M059J (cell line): Measurements from ENCODE around the gene ZNF444. TPM values are rescaled to one million over a fixed set of nuclear protein-coding genes. Genes with fewer than 3 reads are reported as not detected.

Experiments used
- DNase-seq: peaks from one replicate; pipeline ENCODE4 v3.0.0-alpha.2; 2012; ENCODE audit warnings: low read depth
- total RNA-seq: library from RNA; depleted of rRNA; stranded (reverse); fragments of >200 nt; shearing (Covaris generic); gene quantifications from 2 replicates; pipeline ENCODE4 v1.2.3, GENCODE V29; 2014

Gene ZNF444
- total RNA-seq, 1 experiment from 2014 or later: 21.2 TPM

- DNase-seq: no peak
These were observed 33.3 kb upstream of the ZNF444 start for GRCh38 chr19:56107626-56108351.

DNA sequence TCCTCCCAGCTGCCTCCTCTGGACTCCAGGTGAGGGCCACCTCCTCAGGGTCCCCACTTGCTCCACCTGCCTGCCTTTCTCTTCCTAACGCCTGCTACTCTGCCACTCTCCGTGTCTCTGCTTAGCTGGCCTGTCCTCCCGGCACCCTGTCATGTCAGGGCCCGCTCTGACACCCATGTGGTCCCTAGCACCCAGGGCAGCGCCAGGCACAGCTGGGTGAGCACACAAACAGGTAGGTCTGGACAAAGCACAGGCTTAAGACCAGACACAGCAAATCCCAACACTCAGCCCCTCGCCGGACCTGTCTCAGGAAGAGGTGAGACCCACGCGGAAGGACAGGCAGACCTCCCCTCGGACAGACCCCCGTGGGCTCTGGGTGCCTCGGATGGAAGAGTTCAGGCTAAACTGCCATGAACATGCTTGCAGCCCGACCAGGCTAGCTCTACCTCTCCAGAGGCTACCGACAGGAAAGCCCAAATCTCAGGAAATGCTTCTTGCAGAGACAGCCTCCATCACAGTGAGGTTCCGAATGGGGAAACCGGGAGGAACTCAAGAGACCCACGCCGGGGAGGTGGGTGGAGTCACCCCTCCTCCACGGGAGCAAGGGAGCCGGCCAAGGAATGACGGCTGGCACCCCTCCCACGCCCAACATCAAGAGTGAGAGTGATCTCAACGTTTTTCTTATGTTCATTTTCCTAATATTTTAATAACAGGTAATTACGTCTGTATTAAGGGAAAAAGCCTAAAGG, 32.5 kb upstream of the ZNF444 start:
- DNase-seq: no peak

- DNase-seq: no peak
These were observed 31.9 kb upstream of the ZNF444 start for GRCh38 chr19:56109226-56109625.

DNA sequence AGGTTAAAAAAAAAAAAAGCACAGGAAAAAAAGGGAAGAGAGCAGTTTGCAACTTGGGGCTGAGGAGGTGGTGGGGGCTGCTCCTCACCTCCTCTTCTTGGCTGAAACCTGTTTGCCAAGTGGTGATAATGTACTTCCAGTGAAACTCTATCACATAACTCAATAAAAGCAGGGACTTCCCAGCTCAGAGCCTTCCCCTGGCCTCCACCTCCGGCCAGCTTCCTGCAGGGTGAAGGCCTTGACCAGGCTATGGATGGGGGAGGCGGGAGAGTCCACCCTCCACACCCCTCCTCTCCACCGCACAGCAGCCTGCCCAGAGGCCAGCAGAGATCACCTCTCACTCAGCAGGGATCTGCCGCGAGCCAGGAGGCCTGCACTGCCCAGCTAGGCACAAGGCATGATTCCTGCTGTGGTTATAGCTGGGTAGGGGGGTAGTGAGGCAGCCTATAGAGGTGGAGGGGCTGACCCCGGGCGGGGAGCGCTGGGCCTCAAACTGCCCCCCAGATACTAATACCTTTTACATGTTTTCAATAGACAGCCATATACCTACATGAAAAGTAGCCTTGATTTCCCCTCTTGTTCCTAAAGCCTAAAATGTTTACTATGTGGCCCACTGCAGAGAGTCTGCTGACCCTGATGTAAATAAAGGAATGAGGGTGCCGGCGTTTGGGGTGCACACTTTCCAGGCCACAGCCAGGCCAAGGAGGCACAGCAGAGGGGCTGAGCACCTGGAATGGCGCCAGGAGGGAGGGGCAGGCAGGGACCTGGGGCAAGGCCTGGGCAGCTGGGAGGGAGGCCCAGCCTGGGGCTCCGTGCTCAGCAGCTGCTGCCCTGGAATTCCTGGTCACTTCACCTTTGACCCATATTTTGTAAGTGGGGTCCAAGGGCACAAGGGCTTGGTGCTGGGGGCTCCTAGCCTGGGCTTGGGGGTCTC, 30.3 kb upstream of the ZNF444 start:
- no peak for DNase-seq

DNA sequence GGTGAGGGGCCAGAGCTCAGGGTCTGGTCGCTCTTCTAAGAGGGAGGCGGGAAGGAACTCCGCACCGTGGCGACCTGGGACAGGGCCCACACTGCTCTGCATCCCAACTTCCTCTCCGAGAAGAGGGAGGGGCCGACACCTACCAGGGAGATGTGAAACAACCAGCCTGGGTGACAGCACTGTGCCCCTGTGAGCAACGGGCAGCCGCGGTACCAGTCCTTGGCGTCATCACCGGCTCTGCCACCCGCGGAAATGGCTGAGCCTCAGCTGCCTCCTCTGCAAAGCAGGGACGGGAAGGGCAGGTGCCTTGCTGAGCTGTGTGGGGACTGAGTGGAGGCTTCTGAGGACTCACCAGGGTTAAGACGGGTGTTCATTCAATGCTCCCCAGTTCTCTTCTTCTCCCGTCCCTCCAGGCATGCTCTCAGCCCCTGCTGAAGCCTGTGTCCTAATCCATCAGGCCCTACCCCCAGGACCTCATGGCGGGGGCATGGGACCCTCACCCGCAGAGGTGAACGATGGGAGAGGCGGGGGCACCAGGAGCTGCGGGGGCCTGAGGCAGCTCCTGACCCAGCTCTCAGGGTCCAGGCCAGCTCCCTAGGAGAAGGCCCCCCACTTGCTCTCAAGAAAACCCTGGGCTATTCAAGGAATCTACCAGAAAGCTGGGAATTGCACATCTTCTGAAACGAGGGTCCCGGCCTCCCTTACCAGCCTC, 29.3 kb upstream of the ZNF444 start:
- DNase-seq: no peak

- no peak for DNase-seq
These were observed 28.8 kb upstream of the ZNF444 start for GRCh38 chr19:56112313-56112709.

DNA sequence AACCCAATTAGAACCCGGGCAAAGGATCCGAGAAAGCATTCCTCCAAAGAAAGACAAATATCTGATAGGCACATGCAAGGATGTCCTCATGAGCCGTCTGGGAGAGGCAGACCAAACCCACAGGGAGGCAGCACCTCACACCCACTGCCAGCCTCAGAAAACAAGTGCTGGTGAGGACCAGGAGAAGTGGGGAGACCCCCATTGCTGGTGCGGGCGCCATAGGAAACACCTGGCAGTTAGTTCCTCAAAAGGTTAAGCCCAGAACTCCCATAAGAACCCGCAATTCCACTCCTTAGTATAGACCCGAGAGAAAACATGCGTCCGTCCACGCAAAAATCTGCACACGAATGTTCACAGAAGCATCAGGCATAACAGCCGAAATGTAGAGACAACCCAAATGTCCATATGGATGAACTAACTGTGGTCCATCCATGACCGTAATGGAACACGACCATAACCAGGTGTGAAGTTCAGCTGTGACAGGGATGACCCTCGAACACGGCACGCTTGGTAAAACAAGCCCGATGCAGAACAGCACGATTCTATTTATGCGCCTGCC, 27.9 kb upstream of the ZNF444 start:
- DNase-seq: no peak

GRCh38 chr19:56114051-56114777, 26.9 kb upstream of the ZNF444 start:
- DNase-seq: no peak

- no peak for DNase-seq
These were observed 26.3 kb upstream of the ZNF444 start for GRCh38 chr19:56114778-56115110.

GRCh38 chr19:56115490-56115889, 25.6 kb upstream of the ZNF444 start:
- no peak for DNase-seq

- DNase-seq: no peak
These were observed 24.5 kb upstream of the ZNF444 start for GRCh38 chr19:56116606-56117005.

- no peak for DNase-seq
These were observed 23.7 kb upstream of the ZNF444 start for GRCh38 chr19:56117376-56117884.

DNA sequence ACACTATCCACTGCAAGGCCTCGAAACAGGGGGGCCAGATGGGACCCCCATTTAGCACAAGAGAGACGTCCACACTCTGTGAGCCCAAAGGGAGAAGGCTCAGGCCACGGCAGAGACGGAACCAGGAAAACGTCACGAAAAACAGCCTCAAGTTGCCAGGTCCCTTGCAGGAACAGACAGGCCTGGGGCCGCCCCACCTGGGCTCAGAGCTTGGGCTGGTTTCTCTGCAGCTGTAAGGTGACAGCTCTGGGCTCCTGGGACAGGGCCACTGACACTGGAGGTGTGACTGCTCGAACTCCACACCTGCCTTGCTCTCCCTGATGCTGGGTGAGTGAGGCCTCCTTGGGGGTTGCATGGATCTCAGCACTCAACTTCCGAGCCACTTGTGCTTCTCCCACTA, 23.2 kb upstream of the ZNF444 start:
- no peak for DNase-seq

- DNase-seq: no peak
These were observed 22.2 kb upstream of the ZNF444 start for GRCh38 chr19:56118666-56119581.

GRCh38 chr19:56119582-56119978, 21.5 kb upstream of the ZNF444 start:
- DNase-seq: no peak

DNA sequence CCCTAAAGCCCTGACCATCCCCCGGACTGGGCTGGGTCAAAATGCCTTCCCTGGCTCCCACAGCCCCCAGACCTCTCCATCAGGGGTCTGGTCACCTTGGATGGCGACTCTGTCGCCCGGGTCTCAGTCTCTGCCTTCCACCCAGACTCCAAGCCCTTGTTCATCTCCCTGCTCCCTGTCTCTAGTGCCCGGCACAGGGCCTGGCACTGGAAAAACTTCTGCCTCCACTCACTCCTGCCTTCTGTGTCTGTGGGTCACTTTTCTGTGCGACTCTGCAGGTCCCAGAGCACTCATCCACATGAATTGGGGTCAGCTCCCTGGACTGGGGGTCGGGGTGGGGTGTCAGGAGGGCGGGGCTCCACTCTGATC, 21.1 kb upstream of the ZNF444 start:
- no peak for DNase-seq

DNA sequence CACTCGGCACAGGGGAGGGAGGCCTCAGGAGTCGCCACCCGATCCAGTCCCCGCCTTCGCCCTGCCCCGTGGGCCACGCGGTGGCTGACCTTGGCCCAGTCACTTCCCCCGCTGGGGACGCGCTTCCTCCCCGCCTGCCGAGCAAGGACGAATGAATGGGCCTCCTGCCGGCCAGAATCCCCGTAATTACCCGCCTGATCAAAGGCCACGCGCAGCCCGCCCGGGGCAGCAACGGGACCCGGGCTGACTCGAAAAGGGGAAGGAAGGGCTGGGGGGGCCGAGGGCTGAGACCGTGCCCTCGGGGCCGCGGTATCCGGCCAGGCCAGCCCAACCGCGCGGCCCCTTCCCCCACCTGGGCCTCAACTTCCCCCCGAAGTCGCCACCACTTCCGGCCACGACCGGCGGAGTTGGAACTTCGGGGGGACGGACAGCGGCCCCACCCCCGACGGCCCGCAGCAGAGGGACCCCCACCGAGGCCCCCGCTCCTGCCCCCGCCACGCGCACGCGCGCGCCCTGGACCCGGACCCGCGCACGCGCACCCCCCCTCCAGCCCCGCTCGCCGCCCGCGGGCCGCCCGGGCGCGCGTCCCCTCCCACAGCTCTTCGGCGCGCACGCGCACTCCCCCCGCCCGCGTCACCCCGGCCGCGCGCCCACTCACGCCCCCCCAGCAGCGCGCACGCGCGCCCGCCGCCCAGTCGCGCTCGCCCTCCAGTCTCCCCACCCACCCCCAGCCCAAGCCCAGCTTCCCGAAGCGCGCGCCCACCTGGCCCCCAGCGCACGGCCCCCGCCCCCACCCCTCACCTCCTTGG, 20.5 kb upstream of the ZNF444 start:
- peak; percentile 71 for DNase-seq
